Measurements from ENCODE around the gene FBXO7.

GRCh38 chr22:32474635-32475467, at the start of gene FBXO7:
- peak; percentile 77 for TF ChIP-seq POLR2A (IDR thresholded peaks at IDR 0.05; ENCODE audit: low read length)
- TF ChIP-seq GATA1 (IDR thresholded peaks at IDR 0.05; ENCODE audit: low read depth, low read length), result no peak

Data from erythroblast (primary cell).